Measurements from ENCODE around the gene CACNA1C. TPM values are rescaled to one million over a fixed set of nuclear protein-coding genes. Genes with fewer than 3 reads are reported as not detected.

The CACNA1C gene
- total RNA-seq, 1 donor from 2014 or later, result 1.6 TPM

- Mint-ChIP-seq H3K4me3 (no peak overlapping the region), H3K4me1 (peaks cover 53% of the 10 kb centered on the region), H3K27ac (ENCODE audit: unreplicated experiment) (no peak overlapping the region), H3K36me3 (ENCODE audit: low read depth) (no peaks in the 10 kb centered on the region), H3K27me3 (ENCODE audit: low read depth) (no peaks in the 10 kb centered on the region), H3K9me3 (peaks cover 5% of the 10 kb centered on the region)
- no peak for TF ChIP-seq CTCF (conservative IDR thresholded peaks at IDR 0.05)
- no peak for DNase-seq (ENCODE audit: low read depth, low spot score)
Measured at GRCh38 chr12:2335513-2335912, 282.7 kb downstream of the CACNA1C start.

GRCh38 chr12:2335916-2336315, 283.1 kb downstream of the CACNA1C start:
- no peak overlapping the region for H3K4me3 Mint-ChIP-seq
- DNase-seq (ENCODE audit: low read depth, low spot score), result no peak
- no peak for TF ChIP-seq CTCF (conservative IDR thresholded peaks at IDR 0.05)
- peaks cover 50% of the 10 kb centered on the region for H3K4me1 Mint-ChIP-seq
- H3K36me3 Mint-ChIP-seq (ENCODE audit: low read depth), result no peaks in the 10 kb centered on the region
- H3K27ac Mint-ChIP-seq (ENCODE audit: unreplicated experiment), result no peak overlapping the region
- H3K27me3 Mint-ChIP-seq (ENCODE audit: low read depth), result no peaks in the 10 kb centered on the region
- H3K9me3 Mint-ChIP-seq, result peaks cover 5% of the 10 kb centered on the region

- peaks cover 5% of the 10 kb centered on the region for H3K9me3 Mint-ChIP-seq
- H3K27ac Mint-ChIP-seq (ENCODE audit: unreplicated experiment), result peak overlapping the region; percentile 35
- H3K4me1 Mint-ChIP-seq, result peaks cover 46% of the 10 kb centered on the region
- H3K27me3 Mint-ChIP-seq (ENCODE audit: low read depth), result no peaks in the 10 kb centered on the region
- DNase-seq (ENCODE audit: low read depth, low spot score), result no peak
- H3K36me3 Mint-ChIP-seq (ENCODE audit: low read depth), result no peaks in the 10 kb centered on the region
- no peak for TF ChIP-seq CTCF (conservative IDR thresholded peaks at IDR 0.05)
- H3K4me3 Mint-ChIP-seq, result no peak overlapping the region
Measured at GRCh38 chr12:2336409-2336829, 283.6 kb downstream of the CACNA1C start.

GRCh38 chr12:2337031-2338010, 284.5 kb downstream of the CACNA1C start:
- Mint-ChIP-seq H3K4me3 (no peak overlapping the region), H3K9me3 (peaks cover 5% of the 10 kb centered on the region), H3K27ac (ENCODE audit: unreplicated experiment) (peak overlapping the region; percentile 50), H3K4me1 (peaks cover 43% of the 10 kb centered on the region), H3K36me3 (ENCODE audit: low read depth) (no peaks in the 10 kb centered on the region), H3K27me3 (ENCODE audit: low read depth) (no peaks in the 10 kb centered on the region)
- TF ChIP-seq CTCF (conservative IDR thresholded peaks at IDR 0.05), result no peak
- no peak for DNase-seq (ENCODE audit: low read depth, low spot score)

GRCh38 chr12:2338381-2338780, 285.6 kb downstream of the CACNA1C start:
- Mint-ChIP-seq H3K27ac (ENCODE audit: unreplicated experiment) (no peak overlapping the region), H3K9me3 (peaks cover 5% of the 10 kb centered on the region)
- no peak for DNase-seq (ENCODE audit: low read depth, low spot score)

More at GRCh38 chr12:2338381-2338780, 285.6 kb downstream of the CACNA1C start:
- TF ChIP-seq CTCF (conservative IDR thresholded peaks at IDR 0.05), result no peak
- no peaks in the 10 kb centered on the region for H3K36me3 Mint-ChIP-seq (ENCODE audit: low read depth)
- no peak overlapping the region for H3K4me3 Mint-ChIP-seq
- H3K4me1 Mint-ChIP-seq, result peaks cover 34% of the 10 kb centered on the region
- H3K27me3 Mint-ChIP-seq (ENCODE audit: low read depth), result no peaks in the 10 kb centered on the region
